ENCODE data around the gene MYO7B. TPM values are rescaled to one million over a fixed set of nuclear protein-coding genes. Genes with fewer than 3 reads are reported as not detected.
"Not testable (repeated sequence)": the region's sequence is repeated elsewhere in the genome, so short reads cannot be mapped to it uniquely, and the experiment has no call there.

The MYO7B gene
- total and polyA plus RNA-seq, 7 donors = 0.28 to 0.61 (median 0.49) TPM

DNA sequence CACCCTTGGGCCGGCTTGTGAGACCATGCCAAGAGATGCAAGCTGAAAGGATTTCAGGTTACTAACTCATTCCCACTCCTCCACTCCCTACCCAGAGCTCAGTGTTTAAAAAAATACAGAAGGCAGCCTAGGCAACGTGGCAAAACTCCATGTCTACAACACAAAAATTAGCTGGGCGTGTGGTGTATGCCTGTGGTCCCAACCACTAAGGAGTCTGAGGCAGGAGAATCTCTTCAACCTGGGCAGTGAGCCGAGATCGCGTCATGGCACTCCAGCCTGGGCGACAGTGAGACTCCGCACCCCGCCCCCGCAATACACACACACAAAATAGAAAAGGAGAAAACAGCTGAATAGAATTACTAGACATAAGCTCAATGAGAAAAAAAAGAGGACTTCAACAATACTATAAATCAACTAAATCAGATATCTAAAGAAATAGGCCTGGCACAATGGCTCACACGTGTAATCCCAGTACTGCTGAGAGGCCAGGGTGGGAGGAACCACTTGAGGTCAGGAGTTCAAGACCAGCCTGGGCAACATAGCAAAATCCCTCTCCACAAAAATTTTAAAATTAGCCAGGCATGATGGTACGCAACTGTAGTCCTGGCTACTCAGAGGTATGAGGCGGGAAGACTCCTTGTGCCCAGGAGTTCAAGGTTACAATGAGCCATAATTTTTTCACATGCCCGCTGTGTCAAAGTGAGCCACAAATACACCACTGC, 19.3 kb upstream of the MYO7B start:
- DNase-seq = peak; percentile 82
- no peak overlapping the region for H3K4me3 ChIP-seq
- no peaks in the 10 kb centered on the region for H3K27me3 ChIP-seq (ENCODE audit: insufficient read depth in 3 of 3, low read length in 2 of 3)
- peak overlapping the region; percentile 85 for H3K27ac ChIP-seq
- intact Hi-C loops (cut with DNase I) = no loop called here
- 64 to 80% (median 67%) methylated on average over 14 of the region's 14 CpGs for WGBS, 3 donors
- H3K9me3 ChIP-seq = no peaks in the 10 kb centered on the region
- ATAC-seq = peak; percentile 16 to 50 (median 30)
- H3K36me3 ChIP-seq (ENCODE audit: insufficient read depth in 1 of 2, low read depth in 1 of 2) = peaks cover 2 to 21% of the 10 kb centered on the region in 2 donors
- peaks cover 76% of the 10 kb centered on the region for H3K4me1 ChIP-seq
- TF ChIP-seq, protein P1, sequence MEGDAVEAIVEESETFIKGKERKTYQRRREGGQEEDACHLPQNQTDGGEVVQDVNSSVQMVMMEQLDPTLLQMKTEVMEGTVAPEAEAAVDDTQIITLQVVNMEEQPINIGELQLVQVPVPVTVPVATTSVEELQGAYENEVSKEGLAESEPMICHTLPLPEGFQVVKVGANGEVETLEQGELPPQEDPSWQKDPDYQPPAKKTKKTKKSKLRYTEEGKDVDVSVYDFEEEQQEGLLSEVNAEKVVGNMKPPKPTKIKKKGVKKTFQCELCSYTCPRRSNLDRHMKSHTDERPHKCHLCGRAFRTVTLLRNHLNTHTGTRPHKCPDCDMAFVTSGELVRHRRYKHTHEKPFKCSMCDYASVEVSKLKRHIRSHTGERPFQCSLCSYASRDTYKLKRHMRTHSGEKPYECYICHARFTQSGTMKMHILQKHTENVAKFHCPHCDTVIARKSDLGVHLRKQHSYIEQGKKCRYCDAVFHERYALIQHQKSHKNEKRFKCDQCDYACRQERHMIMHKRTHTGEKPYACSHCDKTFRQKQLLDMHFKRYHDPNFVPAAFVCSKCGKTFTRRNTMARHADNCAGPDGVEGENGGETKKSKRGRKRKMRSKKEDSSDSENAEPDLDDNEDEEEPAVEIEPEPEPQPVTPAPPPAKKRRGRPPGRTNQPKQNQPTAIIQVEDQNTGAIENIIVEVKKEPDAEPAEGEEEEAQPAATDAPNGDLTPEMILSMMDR (IDR thresholded peaks at IDR 0.05) = no peak

DNA sequence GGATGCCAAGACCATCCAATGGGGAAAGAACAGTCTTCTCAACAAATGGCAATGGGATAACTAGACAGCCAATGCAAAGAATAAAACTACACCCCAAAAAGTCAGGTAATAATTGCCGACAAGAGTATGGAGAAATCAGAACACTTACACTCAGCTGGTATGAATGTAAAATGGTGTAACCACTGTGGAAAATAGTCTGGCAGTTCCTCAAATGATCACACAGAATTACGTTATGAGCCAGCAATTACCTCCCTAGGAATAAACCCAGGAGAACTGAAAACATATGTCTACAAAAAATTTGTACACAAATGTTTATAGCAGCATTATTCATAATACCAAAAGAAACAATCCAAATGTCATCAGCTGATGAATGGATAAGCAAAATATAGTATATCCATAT, 18.0 kb upstream of the MYO7B start:
- Histone ChIP-seq H3K4me1 (peaks cover 70% of the 10 kb centered on the region), H3K27me3 (ENCODE audit: insufficient read depth in 3 of 3, low read length in 2 of 3) (no peaks in the 10 kb centered on the region), H3K27ac (peak overlapping the region; percentile 85), H3K4me3 (no peak overlapping the region), H3K9me3 (no peaks in the 10 kb centered on the region), H3K36me3 (ENCODE audit: insufficient read depth in 1 of 2, low read depth in 1 of 2) (peaks cover 2 to 34% of the 10 kb centered on the region in 2 donors)
- DNase-seq (no peak), ATAC-seq (peak in 1 of 4 donors; percentile 25)
- TF ChIP-seq, protein P1 (IDR thresholded peaks at IDR 0.05) = no peak
- WGBS, 3 donors = 62 to 83% (median 64%) methylated on average over 2 of the region's 2 CpGs
- intact Hi-C loops (cut with DNase I) = no loop called here

DNA sequence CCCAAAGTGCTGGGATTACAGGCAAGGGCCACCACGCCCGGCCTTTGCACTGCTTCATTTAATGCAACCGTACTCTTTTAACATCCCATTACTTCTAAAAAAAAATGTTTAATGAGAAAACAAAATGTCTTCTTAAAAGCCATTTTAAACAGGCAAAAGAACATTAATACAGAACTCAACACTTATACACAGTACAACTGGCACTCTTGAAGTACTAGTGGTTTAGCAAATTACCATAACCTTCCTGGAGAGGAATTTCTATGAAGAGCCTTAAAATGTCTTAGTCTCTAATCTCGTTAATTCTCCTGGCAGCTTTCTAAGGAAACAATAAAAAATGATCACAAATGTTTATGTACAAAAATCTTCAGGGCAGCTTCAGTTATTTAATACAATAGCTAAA, 15.1 kb upstream of the MYO7B start:
- TF ChIP-seq, protein P1 (IDR thresholded peaks at IDR 0.05) = no peak
- ATAC-seq (no peak), DNase-seq (no peak)
- WGBS, 3 donors = 89 to 91% (median 90%) methylated on average over 4 of the region's 4 CpGs
- H3K4me3 ChIP-seq = no peak overlapping the region
- intact Hi-C loops (cut with DNase I) = loop anchor here in 1 of 2 donors (10.0 kb wide), 1 partner anchor 134 kb away; no protein-coding TSS in a partner anchor
- no peaks in the 10 kb centered on the region for H3K27me3 ChIP-seq (ENCODE audit: insufficient read depth in 3 of 3, low read length in 2 of 3)
- no peaks in the 10 kb centered on the region for H3K9me3 ChIP-seq
- H3K4me1 ChIP-seq = peaks cover 51% of the 10 kb centered on the region
- no peak overlapping the region for H3K27ac ChIP-seq
- peaks cover 8 to 46% of the 10 kb centered on the region in 2 donors for H3K36me3 ChIP-seq (ENCODE audit: insufficient read depth in 1 of 2, low read depth in 1 of 2)

DNA sequence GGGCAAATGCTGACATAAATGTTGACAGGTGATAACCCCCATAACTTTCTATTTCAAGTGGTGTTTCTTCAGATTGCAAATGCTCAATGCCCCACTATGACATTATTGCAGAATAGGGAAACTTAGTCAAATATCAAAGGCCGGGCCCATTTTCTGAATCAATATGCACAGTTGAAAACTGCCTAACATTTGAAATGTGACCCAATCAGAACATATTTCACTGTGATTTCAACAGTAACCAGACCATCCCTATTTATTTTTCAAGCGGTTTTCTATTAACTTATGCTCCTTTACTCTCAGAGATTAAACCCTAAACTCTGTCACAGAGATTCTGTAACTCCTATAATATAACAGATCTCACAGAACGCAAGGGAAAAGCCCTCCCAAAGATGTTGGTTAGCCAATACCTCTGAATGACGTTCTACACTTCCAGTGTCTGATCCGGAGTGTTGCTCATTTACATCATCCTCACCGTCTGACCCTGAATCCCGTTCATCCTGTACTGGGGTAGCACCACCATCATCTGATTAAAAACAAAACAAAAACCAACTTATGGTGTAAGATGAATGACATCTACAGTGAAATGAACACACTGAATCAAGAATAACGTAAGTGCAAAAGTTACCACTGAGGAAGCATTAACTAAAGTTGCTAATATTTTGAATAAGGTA, 12.1 kb upstream of the MYO7B start:
- no peak overlapping the region for H3K4me3 ChIP-seq
- intact Hi-C loops (cut with DNase I) = loop anchor here in 1 of 2 donors (10.0 kb wide), 1 partner anchor 131 kb away; no protein-coding TSS in a partner anchor
- H3K4me1 ChIP-seq = peaks cover 21% of the 10 kb centered on the region
- H3K9me3 ChIP-seq = no peaks in the 10 kb centered on the region
- DNase-seq = no peak
- no peaks in the 10 kb centered on the region for H3K27me3 ChIP-seq (ENCODE audit: insufficient read depth in 3 of 3, low read length in 2 of 3)
- H3K36me3 ChIP-seq (ENCODE audit: insufficient read depth in 1 of 2, low read depth in 1 of 2) = peaks cover 8 to 46% of the 10 kb centered on the region in 2 donors
- no peak for ATAC-seq
- 71 to 79% (median 75%) methylated on average over 8 of the region's 8 CpGs for WGBS, 3 donors
- TF ChIP-seq, protein P1 (IDR thresholded peaks at IDR 0.05) = no peak
- H3K27ac ChIP-seq = no peak overlapping the region

DNA sequence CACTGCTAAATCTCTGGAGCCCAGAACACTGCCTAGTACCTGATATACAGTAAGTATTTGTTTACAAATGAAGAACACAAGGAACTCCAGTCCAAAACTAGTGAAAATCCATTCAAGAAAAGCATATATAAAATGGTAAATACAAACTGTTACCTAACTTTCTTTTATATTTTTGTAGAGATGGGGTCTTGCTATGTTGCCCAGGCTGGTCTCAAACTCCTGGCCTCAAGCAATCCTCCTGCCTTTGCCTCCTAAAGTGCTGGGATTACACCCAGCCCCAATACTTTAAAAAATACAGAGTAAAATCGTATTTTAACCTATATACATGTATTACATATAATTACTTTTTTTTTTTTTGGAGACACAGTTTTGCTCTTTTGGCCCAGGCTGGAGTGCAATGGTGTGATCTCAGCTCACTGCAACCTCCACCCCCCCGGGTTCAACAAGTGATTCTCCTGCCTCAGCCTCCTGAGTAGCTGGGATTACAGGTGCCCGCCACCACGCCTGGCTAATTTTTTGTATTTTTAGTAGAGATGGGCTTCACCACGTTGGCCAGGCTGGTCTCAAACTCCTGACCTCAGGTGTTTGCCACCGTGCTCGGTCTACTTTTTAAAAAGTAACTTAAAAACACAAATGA, 11.2 kb upstream of the MYO7B start:
- not testable (repeated sequence) for ATAC-seq; H3K9me3 ChIP-seq; H3K27ac ChIP-seq; H3K4me3 ChIP-seq; H3K27me3 ChIP-seq (ENCODE audit: insufficient read depth in 3 of 3, low read length in 2 of 3); DNase-seq
- Histone ChIP-seq H3K36me3 (ENCODE audit: insufficient read depth in 1 of 2, low read depth in 1 of 2) (peaks cover 8 to 43% of the 10 kb centered on the region in 2 donors), H3K4me1 (peaks cover 15% of the 10 kb centered on the region)
- intact Hi-C loops (cut with DNase I) = loop anchor here in 1 of 2 donors (10.0 kb wide), 1 partner anchor 130 kb away; no protein-coding TSS in a partner anchor
- WGBS, 3 donors = 93 to 96% (median 96%) methylated on average over 7 of the region's 7 CpGs

Data from psoas muscle (tissue), 8 donors.